NCI-H128 (cell line): ENCODE measurements around the gene CISD1.
"Not testable (repeated sequence)": the region's sequence is repeated elsewhere in the genome, so short reads cannot be mapped to it uniquely, and the experiment has no call there.

ENCODE experiments used
- DNase-seq: peaks from one replicate; lab custom pipeline; 2025; ENCODE audit not compliant: unreplicated experiment; lab: John Stamatoyannopoulos, UW

The CISD1 gene

DNA sequence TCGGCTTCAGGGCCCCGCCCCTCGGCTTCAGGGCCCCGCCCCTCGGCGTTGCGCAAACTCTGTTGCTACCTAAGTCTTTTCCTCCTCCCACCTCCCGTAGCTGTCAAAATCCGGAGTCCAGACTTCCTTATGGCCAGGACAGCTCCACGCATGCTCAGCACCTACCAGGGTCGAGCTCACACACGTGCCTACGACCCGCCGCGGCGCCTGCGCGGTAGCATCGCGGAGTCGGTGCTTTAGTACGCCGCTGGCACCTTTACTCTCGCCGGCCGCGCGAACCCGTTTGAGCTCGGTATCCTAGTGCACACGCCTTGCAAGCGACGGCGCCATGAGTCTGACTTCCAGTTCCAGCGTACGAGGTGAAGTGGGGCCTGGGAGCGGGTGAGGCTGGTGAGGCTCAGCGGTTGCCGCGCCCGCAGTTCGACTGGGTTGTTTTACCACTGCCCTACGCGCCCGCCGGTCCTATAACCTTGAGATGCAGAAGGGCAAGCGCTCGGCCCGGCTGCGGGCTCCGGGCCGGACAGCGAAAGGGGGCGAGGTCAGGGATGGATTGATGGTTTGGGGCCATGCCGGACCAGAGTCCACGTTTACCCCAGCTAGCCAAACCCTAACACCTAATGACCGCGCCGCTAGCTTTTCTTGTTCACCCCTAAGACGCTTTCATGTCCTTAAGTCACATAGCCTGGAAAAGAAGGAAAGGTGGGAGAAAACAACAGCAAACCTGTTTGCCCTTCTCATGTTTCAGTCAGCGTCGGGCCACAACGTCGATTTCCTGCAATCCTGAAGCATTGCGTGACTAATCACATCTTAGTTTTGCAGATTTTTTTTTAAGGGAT, at the start of gene CISD1:
CISD1 (plus strand) TSS at position 217 of the 836 bp plus-strand sequence; CDS start at position 329, 112 bp downstream.
- peak; percentile 88 for DNase-seq

- no peak for DNase-seq
Measured at GRCh38 chr10:58219875-58220274, 49.1 kb upstream of the CISD1 start.

DNA sequence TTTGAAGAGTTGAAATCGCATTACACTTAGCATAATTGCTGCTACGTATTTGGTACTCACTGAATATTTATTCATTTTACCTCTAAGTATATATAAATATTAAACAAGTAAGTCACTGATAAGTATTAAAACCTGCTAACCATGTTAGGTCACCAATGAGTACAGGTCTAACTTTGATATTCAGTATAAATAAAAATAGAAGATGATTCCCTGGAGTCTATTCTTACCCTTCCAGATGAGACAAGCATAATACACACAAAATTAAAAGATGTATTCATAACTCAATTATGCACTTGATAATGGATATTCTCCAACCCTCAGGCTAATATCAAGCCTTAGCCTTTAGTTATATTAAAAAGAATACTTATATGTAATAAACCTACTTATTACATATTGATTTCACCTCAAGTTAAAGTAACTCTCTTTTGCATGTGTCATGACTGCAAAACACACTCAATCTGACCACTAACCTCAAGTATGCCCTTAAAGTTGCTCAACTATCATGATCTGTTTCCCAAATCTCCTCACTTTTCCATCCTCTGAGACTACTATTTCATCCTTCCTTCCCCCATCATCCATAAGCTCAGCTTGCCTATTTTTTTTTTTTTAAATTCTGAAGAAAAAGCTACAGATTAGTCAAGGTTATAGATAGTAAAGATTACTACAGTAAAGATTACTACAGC, 48.1 kb upstream of the CISD1 start:
- no peak for DNase-seq

DNA sequence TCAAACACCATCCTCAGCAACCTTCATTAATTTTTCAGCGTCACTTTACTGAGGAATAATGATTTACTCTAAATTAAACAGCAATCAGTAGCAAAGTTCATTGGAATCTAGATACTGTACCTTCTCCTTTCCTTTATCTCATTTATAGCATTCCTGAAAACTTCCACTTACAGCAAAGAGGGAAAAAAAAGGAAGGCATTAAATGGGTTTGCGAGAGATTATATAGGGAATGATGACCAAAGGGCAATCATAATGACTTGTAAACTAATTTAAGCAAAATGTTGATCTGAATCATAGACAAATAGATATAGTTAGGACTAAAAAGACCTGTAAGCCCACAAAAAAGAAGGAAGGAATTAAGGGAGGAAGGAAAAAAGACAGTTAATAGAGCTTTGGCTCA, 43.3 kb upstream of the CISD1 start:
- no peak for DNase-seq

GRCh38 chr10:58229856-58230255, 39.1 kb upstream of the CISD1 start:
- DNase-seq = not testable (repeated sequence)

GRCh38 chr10:58237014-58237834, 31.7 kb upstream of the CISD1 start:
- no peak for DNase-seq

- no peak for DNase-seq
Measured at GRCh38 chr10:58239561-58240169, 29.3 kb upstream of the CISD1 start.

- no peak for DNase-seq
Measured at GRCh38 chr10:58240531-58240930, 28.4 kb upstream of the CISD1 start.

GRCh38 chr10:58241346-58241745, 27.6 kb upstream of the CISD1 start:
- no peak for DNase-seq

DNA sequence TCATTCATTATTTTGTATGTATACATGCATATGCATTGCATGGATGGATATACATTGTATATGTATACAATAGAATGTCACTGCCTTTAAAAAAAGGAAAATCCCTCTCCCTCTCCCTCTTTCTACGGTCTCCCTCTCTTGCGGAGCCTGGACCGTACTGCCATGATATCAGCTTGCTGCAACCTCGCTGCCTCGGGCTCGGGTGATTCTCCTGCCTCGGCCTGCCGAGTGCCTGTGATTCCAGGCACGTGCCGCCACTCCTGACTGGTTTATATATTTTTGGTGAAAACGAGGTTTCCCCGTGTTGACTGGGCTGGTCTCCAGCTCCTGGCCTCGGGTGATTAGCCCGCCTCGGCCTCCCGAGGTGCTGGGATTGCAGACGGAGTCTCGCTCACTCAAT, 25.7 kb upstream of the CISD1 start:
- no peak for DNase-seq

- not testable (repeated sequence) for DNase-seq
Measured at GRCh38 chr10:58243801-58244200, 25.2 kb upstream of the CISD1 start.

- not testable (repeated sequence) for DNase-seq
Measured at GRCh38 chr10:58244242-58244641, 24.7 kb upstream of the CISD1 start.

- not testable (repeated sequence) for DNase-seq
Measured at GRCh38 chr10:58244666-58245065, 24.3 kb upstream of the CISD1 start.

- no peak for DNase-seq
Measured at GRCh38 chr10:58253184-58253583, 15.8 kb upstream of the CISD1 start.

DNA sequence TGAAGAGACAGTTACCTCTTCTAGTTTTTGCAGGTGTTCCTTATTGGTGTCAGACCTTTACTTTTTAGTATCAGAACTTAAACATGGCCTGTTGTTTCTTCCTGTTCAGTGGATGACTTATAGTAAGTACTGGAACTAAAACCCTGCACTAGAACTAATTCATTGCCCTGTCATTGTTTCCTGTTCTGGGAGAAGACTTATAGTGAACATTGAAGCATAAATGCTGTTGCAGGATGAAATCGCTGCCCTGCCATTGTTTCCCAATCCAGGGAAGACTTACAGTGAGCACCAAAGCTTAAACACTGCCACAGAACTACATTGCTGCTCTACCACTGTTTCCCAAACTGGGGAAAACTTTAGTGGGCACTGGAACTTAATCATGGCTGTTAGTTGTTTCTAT, 14.3 kb upstream of the CISD1 start:
- DNase-seq = no peak

DNA sequence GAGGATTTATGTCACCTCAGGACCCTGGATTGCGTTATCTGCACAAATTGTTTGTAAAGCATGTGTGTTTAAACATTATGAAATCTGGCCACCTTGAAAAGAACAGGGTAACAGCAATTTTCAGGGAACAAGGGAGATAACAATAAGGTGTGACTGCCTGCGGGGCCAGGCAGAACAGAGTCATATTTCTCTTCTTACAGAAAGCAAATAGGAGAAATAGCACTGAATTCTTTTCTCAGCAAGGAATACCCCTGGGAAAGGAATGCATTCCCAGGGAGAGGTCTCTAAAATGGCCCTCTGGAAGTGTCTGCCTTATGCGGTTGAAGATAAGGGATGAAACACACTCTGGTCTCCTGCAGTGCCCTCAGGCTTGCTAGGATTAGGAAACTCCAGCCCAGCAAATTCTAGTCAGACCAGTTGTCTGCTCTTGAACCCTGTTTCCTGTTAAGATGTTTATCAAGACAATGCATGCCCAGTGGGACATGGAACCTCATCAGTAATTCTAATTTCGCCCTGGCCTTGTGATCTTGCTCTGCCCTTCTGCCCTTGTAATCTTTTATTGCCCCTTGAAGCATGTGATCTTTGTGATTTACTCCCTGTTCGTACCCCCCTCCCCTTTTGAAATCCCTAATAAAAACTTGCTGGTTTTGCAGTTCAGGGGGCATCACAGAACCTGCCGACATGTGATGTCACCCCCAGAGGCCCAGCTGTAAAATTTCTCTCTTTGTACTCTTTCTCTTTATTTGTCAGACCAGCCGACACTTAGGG, 12.8 kb upstream of the CISD1 start:
- not testable (repeated sequence) for DNase-seq

DNA sequence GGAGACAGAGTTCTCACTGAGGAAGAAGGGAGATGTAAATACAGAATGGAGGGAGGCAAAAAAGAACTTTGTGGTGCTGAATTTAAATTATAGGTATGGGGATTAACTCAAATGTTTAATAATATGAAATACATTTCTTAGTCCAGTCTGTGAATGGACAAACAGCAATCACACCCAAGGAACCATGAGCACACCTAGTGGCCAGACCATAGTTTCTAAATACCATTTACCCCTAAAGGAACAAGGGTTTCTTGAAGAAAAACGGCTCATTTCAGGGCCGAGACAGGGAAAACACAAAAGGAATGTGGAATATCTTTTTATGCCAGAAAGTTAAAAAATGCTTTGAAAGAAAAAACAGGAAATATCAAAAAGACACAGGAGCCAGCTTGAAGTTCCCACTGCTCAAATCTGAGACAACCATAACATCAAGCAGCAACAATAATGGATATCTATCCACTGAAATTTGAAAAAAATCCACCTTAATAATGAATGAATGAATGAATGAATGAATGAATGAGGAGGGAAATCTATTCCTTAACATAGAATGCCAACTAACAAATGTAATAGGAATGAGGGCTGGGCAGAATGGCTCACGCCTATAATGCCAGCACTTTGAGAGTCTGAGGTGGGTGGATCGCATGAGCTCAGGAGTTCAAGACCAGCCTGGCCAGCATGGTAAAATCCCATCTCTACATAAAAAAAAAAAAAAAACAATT, 9.8 kb upstream of the CISD1 start:
- DNase-seq = no peak

DNA sequence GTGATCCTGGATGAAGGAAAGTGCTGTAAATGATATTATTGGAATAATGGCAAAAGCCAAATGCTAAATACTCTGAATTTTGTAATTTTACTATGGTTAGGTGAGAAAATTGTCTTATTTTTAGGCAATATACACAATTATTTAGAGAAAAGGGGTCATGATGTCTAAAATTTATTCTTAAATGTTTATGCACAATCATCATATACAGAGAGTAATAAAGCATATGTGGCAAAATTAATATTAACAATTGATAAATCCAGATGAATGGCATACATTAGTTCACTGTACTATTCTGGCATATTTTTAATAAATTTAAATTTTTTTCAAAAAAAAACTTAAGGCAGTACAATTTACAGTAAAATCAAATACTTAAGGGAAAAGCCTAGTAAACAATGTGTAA, 8.6 kb upstream of the CISD1 start:
- no peak for DNase-seq

DNA sequence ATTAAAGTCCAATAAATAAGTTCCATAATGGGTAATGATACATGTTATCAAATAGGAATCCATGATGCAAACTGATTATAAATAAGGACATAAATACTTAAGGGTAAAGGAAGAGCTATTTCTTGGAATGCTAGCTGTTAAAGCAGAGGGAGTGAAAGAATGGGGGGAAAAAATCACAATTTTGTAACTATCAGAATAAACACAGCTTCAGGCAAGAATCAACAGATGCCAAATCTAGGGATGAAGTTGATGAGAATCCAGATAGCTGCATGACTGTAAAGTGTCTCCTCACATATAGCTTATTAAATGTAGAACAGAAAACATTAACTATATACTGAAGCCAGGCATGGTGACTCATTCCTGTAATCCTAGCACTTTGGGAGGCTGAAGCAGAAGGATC, 6.2 kb upstream of the CISD1 start:
- no peak for DNase-seq

GRCh38 chr10:58264780-58265179, 4.2 kb upstream of the CISD1 start:
- no peak for DNase-seq
